Gastrocnemius medialis (tissue), 4 donors: ENCODE data around the gene NEMP2.

ENCODE experiments used
- POLR2A ChIP-seq, 2 donors: fragments of 450-650 bp; IDR thresholded peaks; one replicate each; pipeline ENCODE4 v1.6.1; 2017; ENCODE audit warnings: antibody characterized with exemption in 2 of 2, mild to moderate bottlenecking in 2 of 2, moderate library complexity in 2 of 2
- TF ChIP-seq, protein P1 (sequence below), 5 experiments: fragments of 450-650 bp in 3 of 5; fragments of 200-600 bp in 2 of 5; sonication (generic) in 2 of 5; IDR thresholded peaks in 4 of 5; conservative IDR thresholded peaks in 1 of 5; 1 replicate in 4 of 5; 2 replicates in 1 of 5; pipeline ENCODE4 v1.5.1; 2016 to 2019; ENCODE audit warnings: antibody characterized with exemption in 5 of 5, mild to moderate bottlenecking in 3 of 5, moderate library complexity in 3 of 5

DNA sequence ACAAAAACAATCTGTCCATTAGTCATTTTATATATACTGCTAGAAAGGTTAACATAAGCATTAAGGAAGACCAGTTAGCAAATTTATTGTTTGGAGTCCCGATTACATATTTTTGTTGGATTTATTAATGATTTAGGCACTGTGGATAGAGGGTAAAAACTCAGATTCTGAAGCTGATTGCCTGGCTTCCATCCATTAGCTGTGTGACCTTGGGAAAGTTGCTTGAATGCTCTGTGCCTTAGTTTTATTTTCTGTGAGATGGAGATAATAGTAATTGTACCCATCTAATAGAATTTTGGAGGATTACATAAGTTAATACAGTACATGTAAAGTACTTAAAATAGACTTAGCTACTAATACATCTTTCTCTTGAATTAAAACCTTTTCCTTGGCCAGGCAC lies 36.3 kb upstream of the NEMP2 start:
- no peak for TF ChIP-seq POLR2A (IDR thresholded peaks at IDR 0.05)
- TF ChIP-seq, protein P1, sequence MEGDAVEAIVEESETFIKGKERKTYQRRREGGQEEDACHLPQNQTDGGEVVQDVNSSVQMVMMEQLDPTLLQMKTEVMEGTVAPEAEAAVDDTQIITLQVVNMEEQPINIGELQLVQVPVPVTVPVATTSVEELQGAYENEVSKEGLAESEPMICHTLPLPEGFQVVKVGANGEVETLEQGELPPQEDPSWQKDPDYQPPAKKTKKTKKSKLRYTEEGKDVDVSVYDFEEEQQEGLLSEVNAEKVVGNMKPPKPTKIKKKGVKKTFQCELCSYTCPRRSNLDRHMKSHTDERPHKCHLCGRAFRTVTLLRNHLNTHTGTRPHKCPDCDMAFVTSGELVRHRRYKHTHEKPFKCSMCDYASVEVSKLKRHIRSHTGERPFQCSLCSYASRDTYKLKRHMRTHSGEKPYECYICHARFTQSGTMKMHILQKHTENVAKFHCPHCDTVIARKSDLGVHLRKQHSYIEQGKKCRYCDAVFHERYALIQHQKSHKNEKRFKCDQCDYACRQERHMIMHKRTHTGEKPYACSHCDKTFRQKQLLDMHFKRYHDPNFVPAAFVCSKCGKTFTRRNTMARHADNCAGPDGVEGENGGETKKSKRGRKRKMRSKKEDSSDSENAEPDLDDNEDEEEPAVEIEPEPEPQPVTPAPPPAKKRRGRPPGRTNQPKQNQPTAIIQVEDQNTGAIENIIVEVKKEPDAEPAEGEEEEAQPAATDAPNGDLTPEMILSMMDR (IDR thresholded peaks at IDR 0.05 in 4 of 5, conservative IDR thresholded peaks at IDR 0.05 in 1 of 5): no peak
